GM18861 (cell line): ENCODE measurements around the gene HAUS7.

Experiments
- ATAC-seq: cut with Tn5 transposase; IDR thresholded peaks from one replicate; pipeline ENCODE4 v1.9.1; 2021; ENCODE audit not compliant: unreplicated experiment

HAUS7 gene

GRCh38 chrX:153477901-153478300 is 7.5 kb upstream of the HAUS7 start:
- no peak for ATAC-seq

- ATAC-seq, result no peak
Observed at GRCh38 chrX:153477364-153477857, 7.0 kb upstream of the HAUS7 start.

GRCh38 chrX:153476666-153477363 is 6.4 kb upstream of the HAUS7 start:
- no peak for ATAC-seq

GRCh38 chrX:153475751-153476281 is 5.4 kb upstream of the HAUS7 start:
- no peak for ATAC-seq

GRCh38 chrX:153475271-153475670 is 4.9 kb upstream of the HAUS7 start:
- ATAC-seq, result no peak

GRCh38 chrX:153474718-153475117 is 4.3 kb upstream of the HAUS7 start:
- ATAC-seq, result no peak

GRCh38 chrX:153474266-153474665 is 3.9 kb upstream of the HAUS7 start:
- no peak for ATAC-seq

- ATAC-seq, result no peak
Observed at GRCh38 chrX:153473126-153473525, 2.8 kb upstream of the HAUS7 start.

- ATAC-seq, result no peak
Observed at GRCh38 chrX:153471663-153472280, 1.4 kb upstream of the HAUS7 start.

- ATAC-seq, result peak; percentile 43
Observed at GRCh38 chrX:153469811-153470410, 465 bp downstream of the HAUS7 start.

GRCh38 chrX:153468008-153468580 is 2.3 kb downstream of the HAUS7 start:
- ATAC-seq, result no peak

- no peak for ATAC-seq
Observed at GRCh38 chrX:153465691-153466380, 4.5 kb downstream of the HAUS7 start.

- ATAC-seq, result no peak
Observed at GRCh38 chrX:153464116-153464515, 6.3 kb downstream of the HAUS7 start.

GRCh38 chrX:153463556-153463955 is 6.8 kb downstream of the HAUS7 start:
- ATAC-seq, result no peak

GRCh38 chrX:153463031-153463430 is 7.3 kb downstream of the HAUS7 start:
- ATAC-seq, result no peak

- no peak for ATAC-seq
Observed at GRCh38 chrX:153462291-153462690, 8.1 kb downstream of the HAUS7 start.

- no peak for ATAC-seq
Observed at GRCh38 chrX:153460826-153461225, 9.6 kb downstream of the HAUS7 start.

- no peak for ATAC-seq
Observed at GRCh38 chrX:153459986-153460385, 10.4 kb downstream of the HAUS7 start.

GRCh38 chrX:153458476-153458875 is 11.9 kb downstream of the HAUS7 start:
- no peak for ATAC-seq

GRCh38 chrX:153457827-153458466 is 12.4 kb downstream of the HAUS7 start:
- no peak for ATAC-seq
